Measurements from ENCODE around the gene RASA3.

Gene RASA3

GRCh38 chr13:113971471-113972231, 160.8 kb downstream of the RASA3 start:
- Histone ChIP-seq H3K27me3 (replicated peaks in 2 of 5; ENCODE audit: control insufficient read depth in 4 of 5, insufficient read depth in 5 of 5, low read length in 4 of 5) (no peaks in the 10 kb centered on the region), H3K4me3 (ENCODE audit: control insufficient read depth in 1 of 7, extremely low read depth in 1 of 7, insufficient read depth in 4 of 7, low read depth in 2 of 7, low read length in 6 of 7) (no peak overlapping the region), H3K27ac (ENCODE audit: insufficient read depth in 1 of 2, low read depth in 1 of 2, low read length in 2 of 2, poor library complexity in 1 of 2, severe bottlenecking in 2 of 2) (no peak overlapping the region), H3K9me3 (ENCODE audit: control extremely low read depth in 1 of 5, control insufficient read depth in 4 of 5, insufficient read depth in 2 of 5, low read depth in 1 of 5, low read length in 4 of 5) (no peaks in the 10 kb centered on the region), H3K36me3 (ENCODE audit: control insufficient read depth in 4 of 4, insufficient read depth in 4 of 4, low read length in 3 of 4) (peaks cover 0 to 19% (median 10%) of the 10 kb centered on the region in 4 experiments), H3K4me1 (ENCODE audit: control extremely low read depth in 1 of 4, control insufficient read depth in 4 of 4, insufficient read depth in 4 of 4, low read length in 3 of 4) (no peaks in the 10 kb centered on the region)
- CTCF ChIA-PET, result no interaction called here
- POLR2A ChIA-PET, result no interaction called here
- WGBS (ENCODE audit: insufficient coverage), result 94% methylated on average over 29 of the region's 36 CpGs
- DNase-seq, result no peak

- Histone ChIP-seq H3K36me3 (ENCODE audit: control insufficient read depth in 4 of 4, insufficient read depth in 4 of 4, low read length in 3 of 4) (peaks cover 0 to 19% (median 10%) of the 10 kb centered on the region in 4 experiments), H3K27me3 (replicated peaks in 2 of 5; ENCODE audit: control insufficient read depth in 4 of 5, insufficient read depth in 5 of 5, low read length in 4 of 5) (no peaks in the 10 kb centered on the region), H3K9me3 (ENCODE audit: control extremely low read depth in 1 of 5, control insufficient read depth in 4 of 5, insufficient read depth in 2 of 5, low read depth in 1 of 5, low read length in 4 of 5) (no peaks in the 10 kb centered on the region), H3K4me3 (ENCODE audit: control insufficient read depth in 1 of 7, extremely low read depth in 1 of 7, insufficient read depth in 4 of 7, low read depth in 2 of 7, low read length in 6 of 7) (no peak overlapping the region), H3K4me1 (ENCODE audit: control extremely low read depth in 1 of 4, control insufficient read depth in 4 of 4, insufficient read depth in 4 of 4, low read length in 3 of 4) (no peaks in the 10 kb centered on the region), H3K27ac (ENCODE audit: insufficient read depth in 1 of 2, low read depth in 1 of 2, low read length in 2 of 2, poor library complexity in 1 of 2, severe bottlenecking in 2 of 2) (no peak overlapping the region)
- no peak for DNase-seq
- ChIA-PET POLR2A (no interaction called here), CTCF (no interaction called here)
- WGBS (ENCODE audit: insufficient coverage), result 96% methylated on average over 18 of the region's 19 CpGs
Measured at GRCh38 chr13:113970810-113971470, 161.5 kb downstream of the RASA3 start.

GRCh38 chr13:113969973-113970611, 162.3 kb downstream of the RASA3 start:
- H3K9me3 ChIP-seq (ENCODE audit: control extremely low read depth in 1 of 5, control insufficient read depth in 4 of 5, insufficient read depth in 2 of 5, low read depth in 1 of 5, low read length in 4 of 5), result no peaks in the 10 kb centered on the region
- no peak for DNase-seq
- H3K27me3 ChIP-seq (replicated peaks in 2 of 5; ENCODE audit: control insufficient read depth in 4 of 5, insufficient read depth in 5 of 5, low read length in 4 of 5), result no peaks in the 10 kb centered on the region
- H3K4me1 ChIP-seq (ENCODE audit: control extremely low read depth in 1 of 4, control insufficient read depth in 4 of 4, insufficient read depth in 4 of 4, low read length in 3 of 4), result no peaks in the 10 kb centered on the region
- CTCF ChIA-PET, result interaction anchor here (1.0 to 1.2 kb wide), 2 partner anchors 21 to 24 kb away, joined by 3 read pairs; no protein-coding TSS in a partner anchor
- WGBS (ENCODE audit: insufficient coverage), result 96% methylated on average over 18 of the region's 20 CpGs
- no peak overlapping the region for H3K27ac ChIP-seq (ENCODE audit: insufficient read depth in 1 of 2, low read depth in 1 of 2, low read length in 2 of 2, poor library complexity in 1 of 2, severe bottlenecking in 2 of 2)
- no peak overlapping the region for H3K4me3 ChIP-seq (ENCODE audit: control insufficient read depth in 1 of 7, extremely low read depth in 1 of 7, insufficient read depth in 4 of 7, low read depth in 2 of 7, low read length in 6 of 7)
- POLR2A ChIA-PET, result no interaction called here
- H3K36me3 ChIP-seq (ENCODE audit: control insufficient read depth in 4 of 4, insufficient read depth in 4 of 4, low read length in 3 of 4), result peaks cover 0 to 13% (median 6%) of the 10 kb centered on the region in 4 experiments

- Histone ChIP-seq H3K4me1 (ENCODE audit: control extremely low read depth in 1 of 4, control insufficient read depth in 4 of 4, insufficient read depth in 4 of 4, low read length in 3 of 4) (no peaks in the 10 kb centered on the region), H3K9me3 (ENCODE audit: control extremely low read depth in 1 of 5, control insufficient read depth in 4 of 5, insufficient read depth in 2 of 5, low read depth in 1 of 5, low read length in 4 of 5) (no peaks in the 10 kb centered on the region), H3K27me3 (replicated peaks in 2 of 5; ENCODE audit: control insufficient read depth in 4 of 5, insufficient read depth in 5 of 5, low read length in 4 of 5) (no peaks in the 10 kb centered on the region), H3K36me3 (ENCODE audit: control insufficient read depth in 4 of 4, insufficient read depth in 4 of 4, low read length in 3 of 4) (peaks cover 0 to 6% (median 2%) of the 10 kb centered on the region in 4 experiments), H3K27ac (ENCODE audit: insufficient read depth in 1 of 2, low read depth in 1 of 2, low read length in 2 of 2, poor library complexity in 1 of 2, severe bottlenecking in 2 of 2) (no peak overlapping the region), H3K4me3 (ENCODE audit: control insufficient read depth in 1 of 7, extremely low read depth in 1 of 7, insufficient read depth in 4 of 7, low read depth in 2 of 7, low read length in 6 of 7) (no peak overlapping the region)
- WGBS (ENCODE audit: insufficient coverage), result 98% methylated on average over 25 of the region's 25 CpGs
- DNase-seq, result no peak
- ChIA-PET POLR2A (no interaction called here), CTCF (interaction anchor here (1.0 to 1.2 kb wide), 2 partner anchors 21 to 25 kb away, joined by 3 read pairs; no protein-coding TSS in a partner anchor)
Measured at GRCh38 chr13:113969311-113969972, 163.0 kb downstream of the RASA3 start.

GRCh38 chr13:113968463-113969310, 163.7 kb downstream of the RASA3 start:
- WGBS (ENCODE audit: insufficient coverage), result over 99% methylated on average over 16 of the region's 17 CpGs
- no peak for DNase-seq
- no peaks in the 10 kb centered on the region for H3K4me1 ChIP-seq (ENCODE audit: control extremely low read depth in 1 of 4, control insufficient read depth in 4 of 4, insufficient read depth in 4 of 4, low read length in 3 of 4)
- no peaks in the 10 kb centered on the region for H3K9me3 ChIP-seq (ENCODE audit: control extremely low read depth in 1 of 5, control insufficient read depth in 4 of 5, insufficient read depth in 2 of 5, low read depth in 1 of 5, low read length in 4 of 5)
- H3K27ac ChIP-seq (ENCODE audit: insufficient read depth in 1 of 2, low read depth in 1 of 2, low read length in 2 of 2, poor library complexity in 1 of 2, severe bottlenecking in 2 of 2), result no peak overlapping the region
- ChIA-PET POLR2A (no interaction called here), CTCF (interaction anchor here (1.1 to 1.2 kb wide), 2 partner anchors 15 to 25 kb away, joined by 3 to 4 read pairs; no protein-coding TSS in a partner anchor)
- no peak overlapping the region for H3K4me3 ChIP-seq (ENCODE audit: control insufficient read depth in 1 of 7, extremely low read depth in 1 of 7, insufficient read depth in 4 of 7, low read depth in 2 of 7, low read length in 6 of 7)
- H3K36me3 ChIP-seq (ENCODE audit: control insufficient read depth in 4 of 4, insufficient read depth in 4 of 4, low read length in 3 of 4), result peaks cover 0 to 5% (median under 1%) of the 10 kb centered on the region in 4 experiments
- no peaks in the 10 kb centered on the region for H3K27me3 ChIP-seq (replicated peaks in 2 of 5; ENCODE audit: control insufficient read depth in 4 of 5, insufficient read depth in 5 of 5, low read length in 4 of 5)

- Histone ChIP-seq H3K9me3 (ENCODE audit: control extremely low read depth in 1 of 5, control insufficient read depth in 4 of 5, insufficient read depth in 2 of 5, low read depth in 1 of 5, low read length in 4 of 5) (no peaks in the 10 kb centered on the region), H3K27me3 (replicated peaks in 2 of 5; ENCODE audit: control insufficient read depth in 4 of 5, insufficient read depth in 5 of 5, low read length in 4 of 5) (no peaks in the 10 kb centered on the region), H3K4me1 (ENCODE audit: control extremely low read depth in 1 of 4, control insufficient read depth in 4 of 4, insufficient read depth in 4 of 4, low read length in 3 of 4) (no peaks in the 10 kb centered on the region), H3K4me3 (ENCODE audit: control insufficient read depth in 1 of 7, extremely low read depth in 1 of 7, insufficient read depth in 4 of 7, low read depth in 2 of 7, low read length in 6 of 7) (no peak overlapping the region), H3K27ac (ENCODE audit: insufficient read depth in 1 of 2, low read depth in 1 of 2, low read length in 2 of 2, poor library complexity in 1 of 2, severe bottlenecking in 2 of 2) (no peak overlapping the region), H3K36me3 (ENCODE audit: control insufficient read depth in 4 of 4, insufficient read depth in 4 of 4, low read length in 3 of 4) (no peaks in the 10 kb centered on the region)
- WGBS (ENCODE audit: insufficient coverage), result 97% methylated on average over 13 of the region's 20 CpGs
- POLR2A ChIA-PET, result no interaction called here
- DNase-seq, result no peak
- CTCF ChIA-PET, result interaction anchor here (1.1 kb wide), 1 partner anchor 14 kb away, joined by 4 read pairs; no protein-coding TSS in a partner anchor
Measured at GRCh38 chr13:113967729-113968462, 164.5 kb downstream of the RASA3 start.
